HG02884 (cell line): Measurements from ENCODE around the gene DEFB110.

Experiments
- ATAC-seq: cut with Tn5 transposase; IDR thresholded peaks from one replicate; pipeline ENCODE4 v1.9.1; 2021; ENCODE audit warnings: mild to moderate bottlenecking, moderate library complexity; ENCODE audit not compliant: unreplicated experiment

The DEFB110 gene

DNA sequence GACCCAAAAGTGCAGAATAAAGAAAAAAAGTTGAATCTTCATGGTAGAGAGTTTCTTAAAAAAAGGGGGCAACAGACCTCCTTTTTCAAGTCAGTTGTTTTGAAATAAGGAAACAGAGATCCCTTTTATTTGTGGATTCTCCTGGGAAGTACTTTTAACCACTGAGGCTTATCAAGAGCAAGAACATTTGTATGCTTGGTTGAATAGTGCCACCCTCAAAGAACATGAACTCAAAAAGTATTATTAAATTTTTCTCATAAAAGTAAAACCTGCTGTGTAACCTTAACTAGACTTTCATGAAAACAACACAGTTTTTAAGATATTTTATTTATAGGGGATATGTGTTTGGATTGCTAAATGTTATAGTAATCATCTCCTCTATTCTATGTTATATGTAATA is at the start of gene DEFB110:
Gene DEFB110 (minus strand): TSS at position 101 of the 400 bp plus-strand sequence. CDS start 59 bp downstream, at position 42.
- ATAC-seq = no peak

DNA sequence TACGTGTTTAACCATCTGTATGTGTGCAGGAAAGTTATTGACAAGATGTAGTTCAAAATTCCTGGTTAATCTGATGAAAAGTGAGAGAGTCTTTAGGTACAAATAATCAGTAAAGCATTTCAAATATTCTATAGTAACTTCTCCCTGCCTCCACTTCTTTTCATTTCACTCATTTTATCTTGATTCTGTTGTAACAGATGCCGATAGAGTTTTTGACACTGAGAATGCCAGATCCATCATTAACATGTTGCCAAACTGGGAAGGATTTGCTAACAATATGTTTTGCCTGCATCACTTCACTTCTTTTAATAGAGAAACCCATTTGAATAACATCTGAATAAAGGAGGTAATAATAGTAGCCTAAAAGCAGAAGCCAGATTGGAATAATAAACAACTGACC is 48.3 kb upstream of the DEFB110 start:
- ATAC-seq = no peak

DNA sequence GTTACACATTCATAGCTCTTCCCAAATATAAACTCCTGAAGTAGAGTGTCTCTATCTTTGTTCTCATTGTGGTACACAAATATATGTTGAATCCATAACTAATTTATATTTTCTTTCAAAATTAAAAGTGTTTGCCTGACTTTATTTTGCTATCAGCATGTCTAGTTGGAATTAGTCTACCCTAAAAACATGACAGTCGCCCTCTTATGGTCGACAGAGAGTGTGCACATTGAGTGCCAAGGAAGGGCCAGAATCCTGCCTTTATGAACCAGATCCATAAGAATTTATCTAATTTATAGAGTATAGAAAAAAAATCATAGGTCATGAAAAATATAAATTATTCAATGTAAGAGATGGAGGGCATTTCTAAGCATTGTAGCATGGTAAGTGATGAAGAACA is 40.3 kb upstream of the DEFB110 start:
- ATAC-seq = no peak

DNA sequence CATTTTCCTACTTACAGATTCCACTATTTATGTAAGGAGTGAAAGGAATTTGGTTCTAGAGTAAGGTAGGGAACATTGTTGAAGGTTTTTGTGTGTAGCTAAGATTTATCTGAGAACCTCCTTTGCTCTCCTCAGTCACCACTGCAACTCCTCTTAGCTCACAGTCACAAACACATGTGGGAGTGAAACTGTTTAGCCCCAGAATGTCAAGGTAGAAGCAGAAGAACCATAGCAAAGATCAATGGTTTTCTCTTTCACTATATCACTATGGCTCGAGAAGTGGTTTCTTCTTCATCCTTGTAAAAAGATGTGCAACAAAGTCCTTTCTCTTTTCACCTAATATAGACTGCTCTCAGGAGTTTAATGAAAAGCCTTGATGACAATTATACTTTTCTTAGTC is 34.4 kb upstream of the DEFB110 start:
- no peak for ATAC-seq

DNA sequence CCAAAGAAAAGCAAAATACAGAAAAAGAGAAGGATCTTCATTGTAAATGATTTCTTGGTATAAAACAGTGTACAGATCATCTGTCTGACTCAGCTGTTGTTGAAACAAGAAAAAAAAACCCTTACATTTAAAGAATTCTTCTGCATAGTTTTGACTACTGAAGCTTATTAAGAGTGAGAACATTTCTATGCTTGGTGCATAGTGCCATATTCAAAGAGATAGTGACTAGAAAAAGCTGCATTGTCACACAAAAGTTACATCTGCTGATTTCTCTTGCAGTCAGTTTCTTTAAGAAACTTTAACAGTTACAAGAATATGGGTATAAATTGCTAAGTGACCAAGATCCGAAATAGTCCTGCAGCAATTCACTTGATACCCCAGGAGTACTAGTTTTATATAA is 28.0 kb upstream of the DEFB110 start, which contains the start of gene DEFB112:
Gene DEFB112 (minus strand): TSS at position 101 of the 400 bp plus-strand sequence. CDS start 60 bp downstream, at position 41.
- ATAC-seq = no peak

DNA sequence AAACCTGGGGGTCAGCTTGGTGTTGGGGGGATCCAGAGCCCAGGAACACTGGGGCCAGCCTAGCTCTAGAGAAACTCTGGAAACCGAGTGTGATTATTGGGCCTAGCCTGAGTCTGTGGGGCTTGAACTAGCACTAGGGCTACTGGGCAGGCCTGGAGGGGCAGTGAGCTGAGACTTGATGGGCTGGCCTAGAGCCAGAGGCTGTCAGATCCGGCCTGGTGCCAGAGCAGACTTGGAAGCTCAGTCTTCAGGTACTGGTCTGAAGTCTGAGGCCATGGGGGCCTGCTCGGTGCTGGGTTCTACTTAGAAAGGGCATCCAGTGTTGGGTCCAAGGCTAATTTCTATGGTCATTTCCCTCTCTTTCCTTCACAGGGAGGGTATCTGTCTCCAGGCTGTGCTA is 25.2 kb upstream of the DEFB110 start:
- ATAC-seq = no peak

DNA sequence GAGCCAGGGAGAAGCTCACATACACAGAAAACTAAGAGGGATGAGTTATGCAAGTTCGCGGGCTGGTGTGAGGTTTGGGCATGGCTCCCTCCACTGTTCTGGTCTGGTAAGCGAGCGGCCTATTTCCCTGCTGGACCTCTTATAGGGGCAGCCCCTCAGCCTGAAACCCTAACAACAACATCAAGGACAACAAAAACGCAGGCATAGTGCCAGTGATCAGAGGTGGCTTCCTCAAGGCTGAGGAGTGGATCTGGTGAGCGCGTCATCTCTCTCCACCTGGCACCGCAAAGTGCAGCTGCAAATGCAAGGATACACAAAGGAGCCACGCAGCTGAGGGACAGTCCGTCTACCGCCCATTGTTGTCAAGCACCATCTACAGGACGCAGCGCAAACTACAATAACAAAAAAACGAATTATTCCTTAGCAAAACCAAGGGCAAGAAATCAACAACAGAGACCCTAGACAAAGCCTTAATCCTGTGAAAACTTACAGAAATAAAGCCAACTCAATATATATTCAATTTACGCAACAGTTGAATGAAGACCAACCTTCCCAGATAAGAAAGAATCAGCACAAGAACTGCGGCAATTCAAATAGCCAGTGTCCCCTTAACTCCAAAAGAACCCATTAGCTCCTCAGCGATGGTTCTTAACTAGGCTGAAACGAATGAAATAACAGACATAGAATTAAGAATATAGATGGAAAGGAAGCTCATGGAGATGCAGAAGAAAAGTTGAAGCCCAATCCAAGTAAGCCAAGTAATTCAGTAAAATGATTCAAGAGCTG is 9.2 kb upstream of the DEFB110 start:
- ATAC-seq = no peak

DNA sequence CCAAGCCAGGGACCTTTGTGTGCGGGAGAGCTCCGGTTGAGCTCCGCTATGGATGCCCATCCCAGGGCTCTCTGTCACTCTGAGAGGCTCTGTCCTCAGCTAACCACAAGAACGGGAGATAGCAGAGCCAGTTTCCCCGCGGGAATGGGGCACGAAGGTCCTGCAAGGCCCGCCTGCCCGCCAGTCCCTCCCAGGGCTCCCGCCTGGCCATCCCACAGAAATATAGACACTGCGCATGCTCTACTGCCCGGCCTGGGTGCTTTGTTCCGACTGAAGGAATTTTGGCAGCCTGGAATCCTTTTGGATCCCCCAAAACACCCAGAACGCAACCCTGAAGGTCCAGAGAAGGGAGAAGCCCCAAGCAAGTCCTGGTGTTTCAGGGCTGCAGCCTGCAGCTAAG is 8.6 kb upstream of the DEFB110 start:
- ATAC-seq = no peak

DNA sequence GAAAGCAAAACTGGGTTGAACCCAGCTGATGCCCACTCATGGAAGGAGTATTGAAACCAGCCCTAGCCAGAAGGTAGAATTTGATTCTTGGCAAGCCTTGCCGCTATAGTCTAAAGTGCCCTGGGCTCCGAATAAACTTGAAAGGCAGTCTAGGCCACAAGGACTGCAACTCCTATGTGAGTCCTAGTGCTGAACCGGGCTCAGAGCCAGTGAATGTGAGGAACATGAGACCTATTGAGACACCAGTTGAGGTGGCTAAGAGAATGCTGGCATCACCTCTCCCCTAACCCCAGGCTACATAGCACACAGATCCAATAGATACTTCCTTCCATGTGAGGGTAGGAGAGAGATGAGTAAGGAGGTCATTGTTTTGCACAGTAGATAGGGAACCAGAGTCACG is 3.5 kb upstream of the DEFB110 start:
- no peak for ATAC-seq

DNA sequence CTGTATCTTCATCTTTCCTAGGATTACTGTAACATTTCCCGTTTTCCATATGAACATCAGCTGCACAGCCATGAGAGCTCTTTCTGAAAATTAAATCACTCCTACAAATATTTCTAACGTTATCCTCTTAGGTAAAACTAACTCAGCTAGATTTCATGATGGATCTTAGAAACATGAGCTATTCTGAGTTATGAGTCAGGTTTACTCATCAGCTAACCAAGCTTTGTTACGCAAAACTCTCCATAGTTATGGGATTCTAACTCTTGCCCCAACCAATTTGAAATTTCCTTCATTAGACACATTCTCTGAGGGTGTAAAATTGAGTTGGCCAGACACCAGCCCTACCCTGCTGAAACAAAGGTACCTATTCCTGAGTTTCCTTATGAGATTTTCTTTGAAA is 14.0 kb downstream of the DEFB110 start:
- ATAC-seq = no peak

DNA sequence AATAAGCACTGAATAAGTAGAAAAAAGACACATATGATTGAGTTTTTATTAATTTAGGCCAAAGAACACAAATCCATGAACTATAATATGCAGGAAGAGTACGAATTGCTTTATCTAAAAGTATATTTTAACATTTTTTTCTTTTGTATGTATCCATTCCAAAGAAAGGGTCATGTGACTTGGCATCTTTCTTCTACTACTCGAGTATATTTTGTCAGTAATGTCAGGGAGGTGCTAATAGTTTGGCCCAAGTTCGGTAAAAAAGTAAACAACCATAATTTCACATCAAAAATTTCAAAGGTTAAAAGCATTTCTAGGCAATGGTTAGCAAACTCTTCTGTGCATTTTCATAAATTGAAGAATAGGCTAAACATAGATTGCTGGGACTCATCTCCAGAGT is 18.7 kb downstream of the DEFB110 start:
- no peak for ATAC-seq

DNA sequence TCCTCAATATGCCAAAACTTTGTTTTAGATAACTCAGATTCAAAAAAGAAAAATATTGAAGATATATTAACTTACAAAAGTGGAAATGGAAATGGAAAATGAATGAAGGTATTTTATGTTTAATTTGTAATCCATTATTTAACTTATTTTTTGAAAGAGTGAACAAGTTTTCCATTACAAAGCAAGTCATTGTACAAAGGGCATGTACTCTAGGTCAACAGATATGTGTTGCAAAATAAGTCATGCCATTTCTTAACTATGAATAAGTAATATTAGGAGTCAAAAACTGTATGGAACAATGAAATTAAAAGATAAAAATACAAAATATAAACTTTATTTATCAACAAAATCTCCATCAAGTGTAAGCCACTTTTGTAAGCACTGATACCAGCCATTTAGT is 26.5 kb downstream of the DEFB110 start:
- no peak for ATAC-seq

DNA sequence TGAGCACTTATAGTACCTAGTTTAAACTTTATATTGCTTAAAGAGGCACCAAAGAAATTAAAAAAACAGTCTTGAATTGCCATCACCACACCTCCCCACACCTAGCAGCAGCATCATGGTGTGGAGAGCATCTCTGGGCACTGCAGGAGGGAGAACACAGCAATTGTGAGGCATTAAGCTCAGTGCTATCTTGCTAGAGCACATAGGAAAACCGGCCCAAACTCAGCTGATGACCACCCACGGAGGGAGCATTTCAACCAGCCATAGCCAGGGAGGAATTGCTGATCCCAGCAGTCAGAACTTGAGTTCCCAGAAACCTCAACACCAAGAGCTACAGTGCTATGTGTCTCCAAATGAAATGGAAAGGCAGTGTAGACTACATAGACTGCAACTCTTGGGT is 32.9 kb downstream of the DEFB110 start:
- no peak for ATAC-seq

DNA sequence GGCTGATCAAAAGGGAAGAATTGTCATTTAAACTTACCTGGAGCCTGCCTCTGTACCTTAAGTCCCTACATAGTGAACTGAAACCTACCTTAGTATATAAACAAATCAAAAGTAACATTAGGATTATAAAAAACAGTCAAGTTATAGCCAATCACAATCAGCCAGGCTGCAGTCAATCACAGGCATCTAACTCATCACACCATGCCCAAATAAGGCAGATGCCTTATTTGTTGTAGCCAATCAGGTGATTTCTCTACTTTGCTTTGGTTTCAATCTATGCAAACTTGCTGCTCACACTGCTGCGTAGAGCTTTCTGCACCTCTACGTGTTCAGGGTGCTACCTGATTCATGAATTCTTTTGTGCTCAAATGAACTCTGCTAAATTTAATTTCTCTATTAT is 34.0 kb downstream of the DEFB110 start:
- ATAC-seq = no peak

DNA sequence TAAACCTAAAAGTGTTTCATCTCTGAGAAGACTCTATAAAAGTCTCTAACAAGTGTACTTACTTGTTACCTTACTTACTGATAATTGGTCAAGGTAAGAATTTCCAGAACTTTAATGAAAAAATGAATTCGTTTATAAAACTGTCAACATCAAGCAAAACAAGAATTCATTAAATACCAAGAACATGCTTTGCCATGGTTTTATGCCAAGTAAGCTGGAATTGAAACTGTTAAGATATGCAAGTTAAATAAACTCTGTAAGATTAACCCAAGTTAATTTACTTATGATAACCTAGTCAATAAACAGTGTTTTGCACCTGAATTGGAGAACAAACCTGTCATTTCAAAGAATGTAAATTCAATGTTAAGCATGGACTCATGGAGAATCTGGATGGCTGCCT is 35.2 kb downstream of the DEFB110 start:
- no peak for ATAC-seq

DNA sequence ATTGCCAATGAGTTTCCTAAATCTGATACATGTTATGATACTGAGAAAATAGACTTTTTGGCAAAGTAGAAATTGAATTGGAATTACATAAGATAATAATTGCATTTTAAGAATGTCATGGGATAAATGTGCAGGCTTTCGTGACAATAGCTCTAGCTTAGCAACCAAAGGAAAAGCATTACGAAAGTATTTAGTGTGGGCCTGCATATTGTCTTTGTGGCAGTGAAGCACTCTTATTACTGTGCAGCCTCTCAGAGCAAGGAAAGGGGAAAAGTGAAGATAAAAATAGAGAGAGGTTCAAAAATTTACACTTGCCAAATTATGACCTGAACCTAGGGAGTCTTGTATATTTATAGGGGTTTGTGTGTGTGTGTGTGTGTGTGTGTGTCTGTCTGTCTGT is 39.7 kb downstream of the DEFB110 start:
- ATAC-seq = no peak

DNA sequence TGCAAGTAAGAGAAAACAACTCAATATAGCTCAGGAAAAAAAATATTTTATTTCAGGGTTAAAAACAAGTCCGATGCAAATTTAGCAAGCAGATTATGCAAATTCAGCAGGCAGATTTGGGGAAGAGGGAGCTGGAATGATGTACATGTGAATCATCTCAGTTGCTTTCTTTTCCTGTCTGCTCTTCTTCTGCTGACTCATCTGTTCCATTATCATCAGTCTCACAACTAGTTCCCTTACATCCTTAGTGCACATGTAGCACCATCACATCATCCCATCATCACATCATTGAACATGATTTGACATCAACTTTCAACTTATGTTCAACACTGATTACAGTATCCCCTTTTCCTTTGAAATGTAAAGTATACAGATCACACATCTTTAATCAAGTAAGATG is 40.9 kb downstream of the DEFB110 start:
- ATAC-seq = peak; percentile 56

DNA sequence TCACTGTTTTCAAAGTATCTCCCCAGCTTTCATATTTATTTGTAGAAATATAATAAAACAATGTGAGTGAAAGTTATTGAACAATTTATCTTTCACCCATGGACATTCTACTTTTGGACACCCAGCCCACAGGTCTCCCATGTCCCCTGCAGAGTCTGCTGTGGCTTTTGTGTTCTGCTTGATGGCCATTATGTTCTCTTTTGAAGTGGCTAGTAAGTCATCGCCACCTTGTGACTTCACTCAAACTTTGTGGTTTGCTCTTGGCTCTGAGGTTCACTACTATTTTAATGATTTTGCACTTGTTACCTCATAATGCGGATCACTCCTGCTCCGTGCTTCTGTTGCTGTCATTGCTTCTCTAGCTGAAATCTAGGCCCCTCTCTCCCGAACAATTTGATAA is 42.2 kb downstream of the DEFB110 start:
- peak; percentile 35 for ATAC-seq

DNA sequence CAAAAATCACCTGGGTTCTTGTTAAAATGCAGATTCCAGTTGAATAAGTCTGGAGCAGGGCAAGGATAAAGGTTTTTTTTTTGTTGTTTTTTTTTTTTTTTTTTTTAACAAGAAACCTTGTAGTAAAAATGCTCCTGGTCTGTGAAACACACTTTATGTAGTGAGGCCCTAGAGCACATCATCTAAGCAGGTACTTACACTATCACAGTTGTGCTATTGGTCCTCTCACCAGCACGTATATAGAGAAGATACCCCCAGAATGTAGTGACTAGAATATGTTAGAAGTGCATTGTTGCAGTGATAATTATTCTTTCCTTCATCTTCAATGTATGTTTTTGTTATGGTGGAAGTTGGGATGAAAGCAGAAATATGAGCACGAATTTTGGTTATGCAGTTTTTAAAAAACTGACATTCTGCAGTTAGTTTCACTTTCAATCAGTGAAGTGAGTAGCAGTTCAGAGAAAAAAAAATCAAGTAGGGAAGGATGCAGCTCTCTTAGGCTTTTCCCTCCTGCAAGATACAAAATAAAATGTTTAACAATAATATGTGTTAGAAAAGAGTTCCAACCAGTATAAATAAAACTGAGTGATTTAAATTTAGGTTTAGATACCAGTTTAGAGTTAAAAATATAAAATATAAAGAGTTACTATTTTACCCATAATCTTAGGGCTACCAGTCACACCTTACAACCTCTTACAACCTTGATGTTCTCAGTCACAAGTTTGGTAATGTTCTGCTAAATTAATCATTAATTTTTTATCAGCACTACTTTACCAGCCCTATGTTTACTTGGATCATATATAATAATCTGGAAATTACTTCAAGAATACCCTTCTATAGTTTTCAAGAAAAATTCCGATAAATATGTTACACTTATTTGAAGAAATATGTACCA is 43.2 kb downstream of the DEFB110 start:
- ATAC-seq = peak; percentile 41

DNA sequence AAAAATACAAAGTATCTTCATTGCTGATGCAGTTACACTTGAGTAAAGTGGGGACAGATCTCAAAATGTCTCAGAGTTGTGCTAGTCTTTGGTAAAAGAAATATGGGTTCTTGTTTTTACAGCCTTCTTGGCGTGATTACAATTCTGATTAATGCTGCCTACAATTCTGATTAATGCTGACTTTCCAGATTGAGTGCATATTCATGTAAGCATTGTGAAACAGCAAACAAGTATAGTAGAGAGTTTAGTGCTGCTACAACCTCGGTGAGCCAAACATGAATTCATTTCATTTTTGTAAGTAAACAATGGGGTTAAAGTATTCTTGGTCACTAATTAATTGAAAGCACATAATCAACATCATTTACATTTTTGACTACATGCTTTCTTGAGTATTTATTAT is 52.2 kb downstream of the DEFB110 start, which contains the start of gene DEFB113:
Gene DEFB113 (minus strand): TSS at position 21 of the 400 bp plus-strand sequence. CDS start 0 bp downstream, at position 21.
- ATAC-seq = no peak
